Measurements from ENCODE around the gene ADAMTS15.

The ADAMTS15 gene

GRCh38 chr11:130475426-130476053 is 27.1 kb downstream of the ADAMTS15 start:
- Histone ChIP-seq H4K20me1 (no peaks in the 10 kb centered on the region), H3K4me2 (no peak overlapping the region), H3K27ac (no peak overlapping the region), H3K4me1 (no peaks in the 10 kb centered on the region), H3K9me3 (no peaks in the 10 kb centered on the region), H3K27me3 (no peaks in the 10 kb centered on the region), H3K9ac (no peak overlapping the region), H3K4me3 (no peak overlapping the region), H3K36me3 (no peaks in the 10 kb centered on the region)
- no peak for TF ChIP-seq Cebpa-rat (IDR thresholded peaks at IDR 0.05)

- no peak overlapping the region for H3K9ac ChIP-seq
- H3K36me3 ChIP-seq, result no peaks in the 10 kb centered on the region
- H3K4me2 ChIP-seq, result no peak overlapping the region
- H3K27ac ChIP-seq, result no peak overlapping the region
- no peaks in the 10 kb centered on the region for H3K27me3 ChIP-seq
- no peaks in the 10 kb centered on the region for H3K4me1 ChIP-seq
- TF ChIP-seq Cebpa-rat (IDR thresholded peaks at IDR 0.05), result no peak
- H3K4me3 ChIP-seq, result no peak overlapping the region
- H3K9me3 ChIP-seq, result no peaks in the 10 kb centered on the region
- no peaks in the 10 kb centered on the region for H4K20me1 ChIP-seq
Measured at GRCh38 chr11:130476200-130476921, 27.9 kb downstream of the ADAMTS15 start.

DNA sequence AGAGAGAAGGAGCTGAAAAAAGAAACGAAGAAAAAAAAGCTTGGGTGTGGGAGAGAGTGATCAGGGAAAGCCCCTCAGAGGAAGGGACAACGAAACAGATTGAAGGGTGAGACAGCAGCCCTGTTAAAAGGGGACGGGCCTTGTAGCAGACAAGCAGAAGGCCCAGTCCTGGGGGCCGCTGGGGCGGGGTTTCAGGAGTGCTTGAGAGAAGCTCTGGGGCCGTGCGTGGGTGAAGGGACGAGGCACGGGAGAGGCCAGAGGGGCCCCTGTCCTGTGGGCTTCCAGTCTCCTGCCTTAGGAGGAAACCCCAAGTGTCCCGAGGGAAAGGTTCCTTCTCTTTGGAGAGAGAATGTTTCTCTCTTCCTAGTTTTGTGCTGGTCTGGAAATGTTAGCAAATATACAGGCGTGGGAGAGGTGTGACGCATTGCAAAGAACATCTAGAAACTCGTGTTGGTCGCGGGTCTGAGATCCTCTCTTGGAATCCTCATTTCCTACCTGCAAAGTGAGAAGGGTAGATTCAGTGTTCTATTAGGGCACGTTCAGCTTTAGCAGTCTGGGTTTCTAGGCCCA is 28.6 kb downstream of the ADAMTS15 start:
- H3K4me3 ChIP-seq, result no peak overlapping the region
- H3K9me3 ChIP-seq, result no peaks in the 10 kb centered on the region
- no peaks in the 10 kb centered on the region for H3K4me1 ChIP-seq
- H3K27ac ChIP-seq, result no peak overlapping the region
- no peaks in the 10 kb centered on the region for H3K27me3 ChIP-seq
- H4K20me1 ChIP-seq, result no peaks in the 10 kb centered on the region
- no peak for TF ChIP-seq Cebpa-rat (IDR thresholded peaks at IDR 0.05)
- H3K9ac ChIP-seq, result no peak overlapping the region
- H3K4me2 ChIP-seq, result no peak overlapping the region
- H3K36me3 ChIP-seq, result no peaks in the 10 kb centered on the region

DNA sequence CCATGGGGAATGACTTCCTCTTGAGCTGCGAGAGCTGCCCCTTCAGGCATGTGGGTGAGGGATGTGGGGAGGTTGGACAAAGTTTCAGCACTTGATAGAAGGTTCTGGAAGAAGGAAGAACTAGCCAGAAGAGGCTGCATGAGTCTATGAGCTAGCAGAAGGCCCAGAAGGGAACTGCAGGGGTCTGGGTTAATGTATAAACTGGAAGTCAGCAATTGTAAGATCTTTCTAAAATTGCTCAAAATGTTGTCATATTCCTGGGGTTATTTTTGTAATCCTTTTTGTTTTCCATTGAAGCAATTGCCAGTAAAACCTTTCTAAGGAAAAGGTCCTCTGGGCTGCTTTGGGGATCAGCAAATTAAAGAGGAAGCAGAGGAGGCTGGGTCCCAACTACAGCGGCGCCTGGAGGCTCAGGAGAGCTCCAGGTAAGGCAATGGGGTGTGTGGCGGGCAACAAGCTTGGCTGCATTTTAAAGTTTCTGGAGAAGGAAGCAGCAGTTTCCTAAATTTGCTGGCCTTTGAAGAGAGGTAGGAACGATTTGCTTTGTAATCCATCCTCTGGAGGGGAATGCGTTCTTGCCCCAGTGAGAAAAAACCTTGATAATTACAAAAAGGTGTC is 29.2 kb downstream of the ADAMTS15 start:
- H3K4me3 ChIP-seq, result no peak overlapping the region
- no peaks in the 10 kb centered on the region for H3K4me1 ChIP-seq
- TF ChIP-seq Cebpa-rat (IDR thresholded peaks at IDR 0.05), result no peak
- H3K27me3 ChIP-seq, result no peaks in the 10 kb centered on the region
- no peak overlapping the region for H3K4me2 ChIP-seq
- no peak overlapping the region for H3K27ac ChIP-seq
- no peaks in the 10 kb centered on the region for H3K36me3 ChIP-seq
- H3K9ac ChIP-seq, result no peak overlapping the region
- no peaks in the 10 kb centered on the region for H4K20me1 ChIP-seq
- no peaks in the 10 kb centered on the region for H3K9me3 ChIP-seq

DNA sequence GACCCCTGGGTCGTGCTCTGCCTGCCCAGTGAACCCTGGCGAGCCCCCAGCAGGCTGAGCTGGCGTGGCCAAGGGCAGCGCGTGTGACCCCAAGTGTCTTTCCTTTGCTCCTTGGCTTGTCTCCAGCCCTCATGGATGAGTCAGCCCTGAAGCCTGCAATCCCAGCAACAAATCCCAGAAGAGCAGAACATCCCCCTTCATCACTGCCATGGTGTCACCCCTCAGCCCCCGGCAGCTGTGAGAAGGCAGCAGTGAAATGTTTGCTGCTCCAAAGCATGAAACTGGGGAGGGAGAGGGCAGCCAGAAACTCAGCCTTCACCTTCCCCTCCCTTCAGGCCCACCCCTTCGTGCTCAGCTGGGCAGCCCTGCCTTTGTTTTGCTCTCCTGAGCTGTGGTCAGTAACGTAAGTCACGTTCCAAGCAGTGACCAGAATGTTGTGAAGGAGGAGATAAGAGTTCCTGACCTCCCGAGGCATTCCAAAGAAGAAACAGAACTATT is 29.8 kb downstream of the ADAMTS15 start:
- Histone ChIP-seq H3K4me1 (no peaks in the 10 kb centered on the region), H3K27me3 (no peaks in the 10 kb centered on the region), H3K4me2 (no peak overlapping the region), H3K4me3 (no peak overlapping the region), H3K36me3 (no peaks in the 10 kb centered on the region), H3K9me3 (no peaks in the 10 kb centered on the region), H4K20me1 (no peaks in the 10 kb centered on the region), H3K9ac (no peak overlapping the region), H3K27ac (no peak overlapping the region)
- no peak for TF ChIP-seq Cebpa-rat (IDR thresholded peaks at IDR 0.05)

DNA sequence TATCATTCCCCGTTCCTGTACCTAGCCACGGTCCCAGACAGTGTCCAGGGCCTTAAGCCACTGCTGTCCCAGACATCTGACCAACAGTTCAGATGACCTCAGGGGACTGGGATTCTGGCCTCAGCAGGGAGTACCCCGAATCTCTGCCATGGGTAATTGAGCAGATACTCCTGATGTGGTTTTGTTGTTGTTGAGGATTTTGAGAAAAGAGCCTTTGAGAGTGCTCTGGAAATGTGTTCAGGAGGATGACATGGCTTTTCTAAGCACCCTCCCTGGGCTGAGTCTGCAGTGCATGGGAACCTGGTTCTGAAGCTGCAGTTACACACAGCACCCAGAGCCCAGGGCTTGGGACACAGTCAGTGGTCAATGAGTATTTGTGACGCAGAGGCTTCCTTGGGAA is 30.4 kb downstream of the ADAMTS15 start:
- no peak overlapping the region for H3K4me3 ChIP-seq
- H3K36me3 ChIP-seq, result no peaks in the 10 kb centered on the region
- no peak overlapping the region for H3K4me2 ChIP-seq
- no peaks in the 10 kb centered on the region for H3K27me3 ChIP-seq
- no peaks in the 10 kb centered on the region for H4K20me1 ChIP-seq
- no peak overlapping the region for H3K27ac ChIP-seq
- no peaks in the 10 kb centered on the region for H3K9me3 ChIP-seq
- no peaks in the 10 kb centered on the region for H3K4me1 ChIP-seq
- no peak for TF ChIP-seq Cebpa-rat (IDR thresholded peaks at IDR 0.05)
- no peak overlapping the region for H3K9ac ChIP-seq

DNA sequence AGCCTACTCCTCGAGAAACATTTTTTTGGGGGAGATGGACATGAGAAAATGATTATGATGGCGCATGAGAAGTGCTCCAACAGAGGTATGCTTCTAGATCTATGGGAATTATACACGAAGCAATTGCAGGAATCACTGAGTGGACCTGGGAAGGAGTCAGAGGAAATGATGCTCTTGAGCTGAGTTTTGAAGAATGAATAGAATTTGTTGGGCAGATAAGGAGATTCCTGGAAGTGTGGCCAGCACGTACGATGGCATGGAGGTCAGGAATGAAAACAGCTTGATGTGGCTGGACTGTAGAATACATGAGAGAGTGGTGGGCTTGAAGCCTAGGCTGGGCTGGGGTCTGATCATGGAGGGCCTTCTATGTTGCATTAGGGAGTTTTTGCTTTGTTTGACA is 31.7 kb downstream of the ADAMTS15 start:
- H4K20me1 ChIP-seq, result no peaks in the 10 kb centered on the region
- H3K9ac ChIP-seq, result no peak overlapping the region
- H3K27me3 ChIP-seq, result no peaks in the 10 kb centered on the region
- no peak overlapping the region for H3K4me2 ChIP-seq
- no peak overlapping the region for H3K4me3 ChIP-seq
- H3K4me1 ChIP-seq, result no peaks in the 10 kb centered on the region
- no peaks in the 10 kb centered on the region for H3K36me3 ChIP-seq
- H3K9me3 ChIP-seq, result no peaks in the 10 kb centered on the region
- TF ChIP-seq Cebpa-rat (IDR thresholded peaks at IDR 0.05), result no peak
- H3K27ac ChIP-seq, result no peak overlapping the region

DNA sequence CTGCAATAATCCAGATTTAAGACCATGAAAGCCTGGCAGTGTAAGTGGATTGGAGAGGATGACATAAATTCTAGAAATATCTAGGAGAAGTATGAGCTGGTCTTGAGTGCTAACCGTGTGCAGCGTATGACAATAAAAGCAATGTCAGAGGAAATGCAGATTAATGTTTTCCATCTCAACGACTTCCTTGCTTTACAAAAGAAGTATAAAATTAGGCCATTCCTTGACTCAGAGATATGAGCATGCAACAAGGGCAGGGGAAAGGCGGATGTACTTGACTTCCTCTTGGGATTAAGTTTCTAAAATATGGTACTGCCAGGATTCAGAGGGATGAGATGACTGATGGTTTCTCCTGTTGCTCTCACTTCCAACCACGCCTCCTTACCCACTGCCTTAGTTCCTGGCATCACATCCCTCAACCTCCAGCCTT is 32.3 kb downstream of the ADAMTS15 start:
- Histone ChIP-seq H3K9me3 (no peaks in the 10 kb centered on the region), H3K27me3 (no peaks in the 10 kb centered on the region), H3K4me3 (no peak overlapping the region), H3K27ac (no peak overlapping the region), H3K4me1 (no peaks in the 10 kb centered on the region), H3K4me2 (no peak overlapping the region), H4K20me1 (no peaks in the 10 kb centered on the region), H3K36me3 (no peaks in the 10 kb centered on the region), H3K9ac (no peak overlapping the region)
- no peak for TF ChIP-seq Cebpa-rat (IDR thresholded peaks at IDR 0.05)

DNA sequence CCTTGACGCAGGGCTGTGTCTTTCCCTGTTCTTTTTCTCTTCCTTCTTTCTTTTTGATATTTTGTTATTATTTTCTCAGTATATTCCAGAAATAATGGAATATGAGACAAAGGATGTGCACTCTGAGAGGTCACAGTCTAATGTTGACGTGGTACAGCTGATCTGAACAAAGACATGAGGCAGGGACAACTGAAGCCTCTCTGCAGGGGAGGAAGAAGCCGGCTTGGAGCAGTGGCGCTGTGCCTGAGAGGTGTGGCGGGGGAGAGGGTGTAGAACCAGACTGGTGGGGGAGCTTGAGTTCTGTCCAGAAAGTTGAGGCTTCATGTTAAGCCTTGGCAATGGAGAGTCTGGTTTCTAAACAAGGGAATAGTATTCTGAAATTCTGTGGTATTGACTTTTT is 34.7 kb downstream of the ADAMTS15 start:
- Histone ChIP-seq H3K27me3 (no peaks in the 10 kb centered on the region), H4K20me1 (no peaks in the 10 kb centered on the region), H3K36me3 (no peaks in the 10 kb centered on the region), H3K27ac (no peak overlapping the region), H3K9ac (no peak overlapping the region), H3K4me1 (0 out of 2 replicates have a peak, but pooled peaks cover 3% of the 10 kb centered on the region), H3K4me2 (no peak overlapping the region), H3K9me3 (no peaks in the 10 kb centered on the region), H3K4me3 (no peak overlapping the region)
- TF ChIP-seq Cebpa-rat (IDR thresholded peaks at IDR 0.05), result no peak

- Histone ChIP-seq H3K4me3 (no peak overlapping the region), H3K9ac (no peak overlapping the region), H3K4me2 (no peak overlapping the region), H3K36me3 (no peaks in the 10 kb centered on the region), H3K27ac (no peak overlapping the region), H4K20me1 (no peaks in the 10 kb centered on the region), H3K4me1 (0 out of 2 replicates have a peak, but pooled peaks cover 5% of the 10 kb centered on the region), H3K27me3 (no peaks in the 10 kb centered on the region), H3K9me3 (no peaks in the 10 kb centered on the region)
- TF ChIP-seq Cebpa-rat (IDR thresholded peaks at IDR 0.05), result no peak
Measured at GRCh38 chr11:130485983-130486382, 37.5 kb downstream of the ADAMTS15 start.
